ENCODE results near the gene XPA. TPM values are rescaled to one million over a fixed set of nuclear protein-coding genes. Genes with fewer than 3 reads are reported as not detected.

The XPA gene
- total and polyA plus RNA-seq, 10 of the 15 experiments (the other 5 are each of a cell fraction or from before 2014, with no cell fraction given), result 6.2 to 19.9 (median 12.3) TPM

- CTCF ChIA-PET, result interaction anchor here (1.1 to 2.1 kb wide), 3 partner anchors 11 to 212 kb away, joined by 4 to 8 read pairs (median 4); no protein-coding TSS in a partner anchor
- Histone ChIP-seq H3K4me1 (ENCODE audit: control insufficient read depth, insufficient read depth, low read length) (no peaks in the 10 kb centered on the region), H3K9ac (ENCODE audit: control insufficient read depth, insufficient read depth, low read length) (no peak overlapping the region), H3K27ac (ENCODE audit: control insufficient read depth, insufficient read depth) (no peak overlapping the region), H3K36me3 (ENCODE audit: control insufficient read depth in 2 of 2, insufficient read depth in 2 of 2, low read length in 1 of 2) (peaks cover 1 to 11% of the 10 kb centered on the region in 2 experiments), H3K4me3 (no peak overlapping the region), H3K27me3 (replicated peaks in 1 of 2; ENCODE audit: control insufficient read depth in 2 of 2, insufficient read depth in 2 of 2, low read length in 1 of 2) (no peaks in the 10 kb centered on the region), H4K20me1 (ENCODE audit: control insufficient read depth, insufficient read depth) (no peaks in the 10 kb centered on the region), H2AFZ (ENCODE audit: control insufficient read depth, low read depth, low read length) (no peak overlapping the region), H3K9me3 (replicated peaks; ENCODE audit: control insufficient read depth, insufficient read depth, low read length) (no peaks in the 10 kb centered on the region), H3K79me2 (ENCODE audit: control insufficient read depth, insufficient read depth, low read length) (peaks cover 2% of the 10 kb centered on the region; the same call in 1 of the 2 replicates), H3K4me2 (ENCODE audit: control insufficient read depth, insufficient read depth) (no peak overlapping the region)
- POLR2A ChIA-PET, result no interaction called here
- no peak for TF ChIP-seq ZBTB11 (CRISPR knock-in tag; IDR thresholded peaks at IDR 0.05)
- no peak for TF ChIP-seq KDM1A (IDR thresholded peaks at IDR 0.05; ENCODE audit: borderline replicate concordance)
- no peak for TF ChIP-seq IRF3 (IDR thresholded peaks at IDR 0.05)
- no peak for TF ChIP-seq ZZZ3 (IDR thresholded peaks at IDR 0.05; ENCODE audit: control insufficient read depth, insufficient read length, low read depth)
- TF ChIP-seq PAX8 (IDR thresholded peaks at IDR 0.05), result no peak
- TF ChIP-seq EGR1 (IDR thresholded peaks at IDR 0.05; ENCODE audit: borderline replicate concordance in 1 of 2, low read depth in 2 of 2, low read length in 2 of 2), result no peak
- no peak for TF ChIP-seq RFX5 (IDR thresholded peaks at IDR 0.05; ENCODE audit: low read depth, low read length)
- 100% methylated on average over 1 of the region's 1 CpG for WGBS (ENCODE audit: insufficient coverage, insufficient replicate concordance, low lambda C conversion rate, missing lambda C conversion rate)
- FAIRE-seq (no peak), DNase-seq (ENCODE audit: low read depth, low spot score) (no peak), ATAC-seq (no peak)
- RAD21 ChIA-PET (ENCODE audit: unreplicated experiment), result no interaction called here
- SMC1A ChIA-PET (ENCODE audit: uncharacterized antibody, unreplicated experiment), result interaction anchor here (1.0 kb wide), 1 partner anchor 17 kb away, joined by 3 read pairs; no protein-coding TSS in a partner anchor
- intact Hi-C loops (cut with micrococcal nuclease; ENCODE audit: unreplicated experiment) (no loop called here), in situ Hi-C loops (cut with MboI) (no loop called here)
- BruUV-seq (replicated peaks), result no TSS peak
These were observed 8.5 kb downstream of the XPA start for GRCh38 chr9:97688654-97689053.

Measured in GM12878 (cell line).